Activated CD8-positive, alpha-beta memory T cell treated with anti-CD3 and anti-CD28 coated beads for 48 hours (primary cell): Measurements from ENCODE around the gene AP1S2.

Source experiments
- DNase-seq, 3 experiments: peaks; one replicate each; pipeline ENCODE4 v3.0.0-alpha.2; 2020; ENCODE audit warnings: low read depth in 2 of 3, low spot score in 2 of 3

Gene AP1S2

DNA sequence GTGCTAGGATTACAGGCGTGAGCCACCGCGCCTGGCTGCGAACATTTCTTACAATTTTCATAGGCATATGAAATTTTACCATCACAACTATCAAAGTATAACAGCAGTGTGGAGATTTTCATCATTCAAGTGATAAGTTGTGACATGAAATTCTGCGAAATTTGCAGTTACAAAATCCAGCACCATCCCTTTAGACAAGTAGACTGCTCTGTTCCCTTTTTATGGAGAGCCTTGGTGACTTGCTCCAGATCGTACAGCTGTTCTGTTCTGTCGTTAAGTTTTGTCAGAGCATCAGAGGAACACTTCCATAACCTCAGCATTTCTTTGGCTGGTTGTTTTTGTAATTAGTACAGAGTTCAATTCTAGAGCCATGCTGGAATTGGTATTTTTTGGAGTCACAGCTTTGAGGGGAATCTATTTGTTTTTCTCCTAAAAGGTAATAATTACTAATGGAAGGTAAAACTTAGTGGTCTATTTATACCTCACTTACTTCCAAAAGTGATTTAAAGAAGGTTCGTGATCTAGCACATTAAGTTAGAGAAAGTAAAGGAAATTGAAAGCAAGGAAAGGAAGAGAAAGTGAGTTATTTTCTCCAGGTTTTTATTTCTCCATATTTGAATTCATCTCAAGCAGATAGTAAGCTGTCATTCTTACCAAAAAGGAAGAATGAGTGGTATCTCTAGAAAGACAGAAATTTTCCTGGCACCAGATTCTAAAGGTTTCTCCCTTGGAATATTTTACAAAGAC lies 42.2 kb downstream of the AP1S2 start:
- DNase-seq, result no peak

DNA sequence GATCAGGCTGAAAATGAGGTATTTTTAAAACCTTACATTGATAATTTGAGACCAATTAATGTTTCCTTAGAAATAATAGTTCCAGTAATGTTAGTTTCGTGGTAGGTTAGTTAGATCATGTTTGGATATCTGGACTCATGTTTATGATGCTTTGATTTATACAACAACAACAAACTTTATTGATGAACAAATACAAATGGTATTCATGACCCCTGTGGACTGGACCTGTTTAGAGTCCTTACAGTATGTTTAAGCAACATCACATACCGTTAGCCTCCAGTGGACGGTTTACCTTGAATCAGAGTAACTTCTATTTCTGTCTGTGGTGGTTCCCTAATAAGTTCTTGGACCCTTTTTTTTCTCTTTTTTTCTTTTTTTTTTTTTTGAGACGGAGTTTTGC lies 46.4 kb downstream of the AP1S2 start:
- no peak for DNase-seq

DNA sequence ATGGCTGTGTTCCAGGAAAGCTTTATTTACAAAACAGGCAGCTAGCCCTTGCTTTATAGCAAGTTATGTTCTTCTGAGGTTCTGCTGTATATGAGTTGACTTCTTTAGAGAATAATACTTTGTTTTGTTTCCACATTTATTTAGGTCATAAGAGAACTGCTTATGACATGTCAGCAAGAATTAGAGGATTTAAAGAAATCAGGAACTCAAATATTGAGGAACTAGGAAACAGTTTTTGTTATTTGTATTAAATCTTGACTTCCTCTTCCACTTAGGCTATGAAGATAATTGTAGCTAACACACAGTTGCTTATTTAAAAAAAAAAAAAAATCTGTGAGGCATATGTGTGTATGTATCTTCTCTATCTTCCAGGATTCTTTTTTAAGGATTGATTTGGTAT lies 50.0 kb downstream of the AP1S2 start:
- no peak for DNase-seq

DNA sequence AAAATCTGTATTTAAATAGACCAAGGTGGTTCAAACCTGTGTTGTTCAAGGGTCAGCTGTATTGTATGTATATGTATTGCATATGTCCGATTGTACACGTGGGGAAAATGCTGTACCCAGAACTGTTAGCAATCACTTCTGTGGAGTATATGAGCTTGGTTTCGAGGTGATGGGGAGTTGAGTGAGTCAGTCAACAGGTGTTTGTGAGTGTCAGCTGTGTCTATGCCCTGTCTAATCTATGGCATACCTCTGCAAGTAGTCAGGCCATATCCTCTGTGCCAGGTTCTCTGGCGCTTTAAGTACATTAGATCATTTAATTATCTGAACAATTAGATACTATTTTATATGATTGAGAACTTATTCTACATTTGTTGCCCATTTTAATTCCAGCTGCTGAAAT lies 56.9 kb downstream of the AP1S2 start:
- no peak for DNase-seq

DNA sequence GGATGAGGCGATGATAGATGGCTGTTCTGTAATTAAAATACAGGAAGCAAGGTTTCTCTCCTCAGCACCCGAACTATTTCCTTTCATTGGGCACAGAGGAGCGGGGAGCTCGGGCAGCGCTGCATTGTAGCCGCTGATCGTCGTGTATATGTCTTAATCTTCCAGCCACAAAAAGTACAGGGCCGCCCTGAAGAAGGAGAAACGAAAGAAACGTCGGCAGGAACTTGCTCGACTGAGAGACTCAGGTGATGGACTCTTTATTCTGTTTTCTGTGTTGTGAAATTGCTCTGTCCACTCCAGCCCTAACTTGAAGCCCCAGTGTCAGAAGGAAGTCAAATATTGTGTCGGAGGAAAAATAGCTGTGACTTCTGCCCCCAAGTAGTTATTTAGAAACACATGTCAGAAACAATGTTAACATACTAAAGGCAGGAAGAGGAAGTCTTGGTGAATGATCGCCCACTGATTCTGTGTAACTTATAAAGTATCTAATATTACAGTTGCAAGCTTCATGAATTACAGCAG lies 63.8 kb downstream of the AP1S2 start:
- DNase-seq, result no peak

DNA sequence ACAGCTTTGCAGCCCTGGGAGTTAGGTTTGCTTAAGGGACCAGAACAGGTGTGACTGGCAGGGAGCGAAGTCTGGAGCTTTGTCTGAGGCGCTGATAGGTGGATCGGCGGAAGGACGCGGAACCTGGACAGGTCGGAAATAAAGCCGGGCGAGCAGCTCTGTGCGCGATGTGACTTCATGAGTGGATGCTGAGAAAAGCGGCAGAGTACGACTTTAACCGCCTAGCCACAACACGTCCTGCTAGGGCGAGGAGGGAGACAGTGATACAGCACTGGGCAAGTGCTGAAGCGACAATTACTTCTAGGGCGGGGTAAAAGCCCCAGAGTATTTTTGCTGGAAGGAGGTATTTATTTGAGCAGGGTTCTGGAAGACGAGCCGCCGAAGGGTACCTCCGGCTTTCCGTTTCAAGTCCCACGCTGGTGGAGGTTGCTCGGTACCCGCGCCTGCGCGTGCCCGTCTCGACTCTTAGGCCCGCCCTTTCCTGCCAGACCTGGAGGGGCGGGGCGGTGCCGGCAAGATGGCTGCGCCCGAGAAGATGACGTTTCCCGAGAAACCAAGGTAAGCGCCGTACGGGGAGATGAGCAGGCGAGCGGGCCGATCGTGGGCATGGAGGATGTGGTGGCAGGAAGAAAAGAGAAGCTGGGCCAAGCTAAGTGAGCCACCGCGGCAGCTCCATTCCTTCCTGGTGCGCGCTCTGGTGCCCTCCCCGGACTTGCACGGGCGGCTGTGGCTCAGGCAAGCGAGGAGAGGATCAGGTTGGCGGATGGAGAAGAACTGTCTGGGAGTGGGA lies 64.4 kb downstream of the AP1S2 start, which contains the start of gene ZRSR2:
Gene ZRSR2 (plus strand): TSS at position 506 of the 790 bp plus-strand sequence. CDS start 12 bp downstream, at position 518.
- peak; percentile 43 to 89 (median 70) for DNase-seq

DNA sequence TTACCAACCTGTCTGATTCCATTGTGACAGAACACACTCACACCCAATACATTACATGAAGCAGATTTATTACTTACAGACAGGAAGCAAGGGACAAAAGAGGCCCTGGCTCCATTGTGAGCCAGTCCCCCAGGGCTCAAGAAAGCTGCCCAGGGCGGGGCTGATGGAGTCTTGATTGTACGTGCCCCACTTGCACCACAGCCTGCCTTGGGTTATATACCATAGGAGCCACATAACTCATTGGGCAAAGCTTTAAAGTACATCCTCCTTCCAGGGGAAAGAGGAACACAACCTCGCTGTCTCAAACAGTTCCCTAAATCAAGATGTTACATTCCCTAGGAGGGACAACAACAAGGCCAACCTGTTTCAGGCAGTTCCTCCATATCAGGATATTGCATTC lies 67.7 kb downstream of the AP1S2 start:
- DNase-seq, result no peak

DNA sequence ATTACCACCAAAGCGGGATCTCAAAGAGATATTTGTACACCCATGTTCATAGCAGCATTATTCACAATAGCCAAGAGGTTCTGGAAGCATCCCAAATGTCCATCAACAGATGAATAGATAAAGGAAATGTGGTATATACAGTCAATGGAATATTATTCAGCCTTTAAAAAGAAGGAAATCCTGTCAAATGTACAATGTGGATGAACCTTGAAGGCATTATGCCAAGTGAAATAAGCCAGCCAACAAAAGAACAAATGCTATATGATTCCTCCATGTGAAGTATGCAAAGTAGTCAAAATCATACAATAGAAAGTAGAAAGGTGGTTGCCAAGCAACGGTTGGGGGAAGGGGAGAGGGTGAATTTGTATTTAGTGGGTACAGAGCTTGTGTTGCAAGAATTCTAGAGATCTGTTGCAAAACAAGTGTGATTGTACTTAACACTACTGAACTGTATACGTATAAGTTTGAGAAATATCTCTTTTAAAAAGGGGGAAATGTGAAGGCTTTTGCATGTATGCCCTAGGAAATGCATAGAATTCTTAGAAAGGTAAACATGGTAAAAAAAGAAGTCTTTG lies 69.3 kb downstream of the AP1S2 start:
- DNase-seq, result no peak

DNA sequence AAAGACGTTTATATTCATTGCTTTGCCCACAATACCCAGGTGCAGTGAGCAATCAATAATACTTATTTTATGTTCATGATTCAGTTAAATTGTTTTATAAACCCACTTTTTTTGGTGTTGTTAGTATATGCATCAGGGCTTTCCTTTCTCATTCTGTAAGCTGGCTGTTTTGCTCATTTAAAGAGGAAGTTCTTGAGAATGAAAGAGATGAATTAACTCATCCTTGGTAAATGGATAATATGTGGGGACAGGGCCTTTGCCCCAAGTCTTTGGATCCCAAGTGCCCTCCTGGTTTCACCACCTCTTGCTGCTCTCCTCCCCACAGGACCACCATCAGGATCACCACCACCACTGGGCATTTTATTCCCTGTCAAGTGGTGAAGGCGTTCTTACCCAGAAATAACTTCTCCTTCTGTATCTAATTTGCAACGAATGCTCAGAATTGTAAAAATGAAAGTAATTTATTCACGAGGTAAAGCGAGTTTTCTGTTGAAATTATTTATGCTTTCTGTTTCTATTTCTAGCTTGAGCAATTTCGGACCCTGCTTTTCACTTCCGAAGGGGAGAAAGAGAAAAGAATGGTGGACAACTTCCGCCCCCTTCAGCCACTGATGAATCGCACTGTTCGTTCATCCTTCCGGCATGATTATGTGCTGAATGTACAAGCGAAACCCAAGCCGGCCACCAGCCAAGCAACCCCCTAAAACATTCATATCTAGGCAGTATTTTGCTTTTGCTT lies 72.5 kb downstream of the AP1S2 start:
- no peak for DNase-seq
